KMS-11 (cell line): ENCODE data around the gene RGS11.

Experiments
- H2AFZ ChIP-seq: fragments of 200-600 bp; sonication (generic); 2 replicates; pipeline ENCODE4 v1.6.1; 2016; ENCODE audit warnings: antibody characterized with exemption, mixed run types, low read depth
- H3K27ac ChIP-seq: fragments of 200-600 bp; sonication (generic); 2 replicates; pipeline ENCODE4 v1.6.1; 2016; ENCODE audit warnings: mild to moderate bottlenecking, mixed run types
- H3K27me3 ChIP-seq: fragments of 200-600 bp; sonication (generic); 2 replicates; pipeline ENCODE4 v1.6.1; 2017; ENCODE audit warnings: mild to moderate bottlenecking, low read depth, mixed run types, moderate library complexity; ENCODE audit not compliant: insufficient read depth
- H3K36me3 ChIP-seq: fragments of 200-600 bp; sonication (generic); 2 replicates; pipeline ENCODE4 v1.6.1; 2017; ENCODE audit warnings: mild to moderate bottlenecking, mixed run types; ENCODE audit not compliant: insufficient read depth
- H3K4me1 ChIP-seq: fragments of 200-600 bp; sonication (generic); 2 replicates; pipeline ENCODE4 v1.6.1; 2016; ENCODE audit warnings: mild to moderate bottlenecking, low read depth, mixed run types; ENCODE audit not compliant: poor library complexity, severe bottlenecking
- H3K4me2 ChIP-seq: fragments of 200-600 bp; sonication (generic); 2 replicates; pipeline ENCODE4 v1.7.0; 2016; ENCODE audit warnings: mild to moderate bottlenecking, mixed run types
- H3K4me3 ChIP-seq: fragments of 200-600 bp; sonication (generic); IDR thresholded peaks from 2 replicates; pipeline ENCODE4 v1.6.1; 2017; ENCODE audit warnings: low read depth, low read length, mixed read lengths; ENCODE audit not compliant: insufficient read depth
- H3K79me2 ChIP-seq: fragments of 200-600 bp; sonication (generic); 2 replicates; pipeline ENCODE4 v1.6.1; 2016; ENCODE audit warnings: low read depth, mixed run types; ENCODE audit not compliant: insufficient read depth
- H3K9ac ChIP-seq: fragments of 200-600 bp; sonication (generic); 2 replicates; pipeline ENCODE4 v1.6.1; 2016; ENCODE audit warnings: mild to moderate bottlenecking, mixed run types
- H4K20me1 ChIP-seq: fragments of 200-600 bp; sonication (generic); 2 replicates; pipeline ENCODE4 v1.6.1; 2016; ENCODE audit warnings: mild to moderate bottlenecking, mixed run types; ENCODE audit not compliant: insufficient read depth
- CTCF ChIP-seq: fragments of 200-600 bp; sonication (generic); conservative IDR thresholded peaks from 2 replicates; pipeline ENCODE4 v1.6.1; 2017; ENCODE audit warnings: low read depth, mild to moderate bottlenecking, antibody characterized with exemption, low read length, moderate library complexity, mixed read lengths

Gene RGS11

GRCh38 chr16:296806-297510 lies 21.2 kb upstream of the RGS11 start:
- Histone ChIP-seq H4K20me1 (no peaks in the 10 kb centered on the region), H3K4me2 (no peak overlapping the region), H3K27me3 (no peaks in the 10 kb centered on the region), H3K4me1 (no peaks in the 10 kb centered on the region), H3K79me2 (no peaks in the 10 kb centered on the region), H3K4me3 (no peak overlapping the region), H3K9ac (no peak overlapping the region), H3K36me3 (no peaks in the 10 kb centered on the region), H3K27ac (no peak overlapping the region), H2AFZ (no peak overlapping the region)
- no peak for TF ChIP-seq CTCF

- Histone ChIP-seq H3K36me3 (no peaks in the 10 kb centered on the region), H3K27ac (no peak overlapping the region), H3K9ac (no peak overlapping the region), H3K79me2 (no peaks in the 10 kb centered on the region), H3K4me2 (no peak overlapping the region), H3K27me3 (no peaks in the 10 kb centered on the region), H3K4me3 (no peak overlapping the region), H2AFZ (no peak overlapping the region), H3K4me1 (no peaks in the 10 kb centered on the region), H4K20me1 (no peaks in the 10 kb centered on the region)
- no peak for TF ChIP-seq CTCF
Measured at GRCh38 chr16:296276-296675, 20.5 kb upstream of the RGS11 start.

- H3K4me2 ChIP-seq, result no peak overlapping the region
- no peak overlapping the region for H3K27ac ChIP-seq
- no peaks in the 10 kb centered on the region for H3K79me2 ChIP-seq
- no peaks in the 10 kb centered on the region for H3K4me1 ChIP-seq
- H3K36me3 ChIP-seq, result no peaks in the 10 kb centered on the region
- no peak for TF ChIP-seq CTCF
- no peaks in the 10 kb centered on the region for H3K27me3 ChIP-seq
- H3K4me3 ChIP-seq, result no peak overlapping the region
- H3K9ac ChIP-seq, result no peak overlapping the region
- no peak overlapping the region for H2AFZ ChIP-seq
- H4K20me1 ChIP-seq, result no peaks in the 10 kb centered on the region
Measured at GRCh38 chr16:293043-293775, 17.5 kb upstream of the RGS11 start.

- no peaks in the 10 kb centered on the region for H3K4me1 ChIP-seq
- no peak overlapping the region for H3K4me2 ChIP-seq
- no peak for TF ChIP-seq CTCF
- H3K36me3 ChIP-seq, result no peaks in the 10 kb centered on the region; the same call in 1 of the 2 replicates
- no peaks in the 10 kb centered on the region for H4K20me1 ChIP-seq
- H3K27ac ChIP-seq, result no peak overlapping the region
- H3K9ac ChIP-seq, result no peak overlapping the region
- H3K4me3 ChIP-seq, result no peak overlapping the region
- no peak overlapping the region for H2AFZ ChIP-seq
- H3K79me2 ChIP-seq, result no peaks in the 10 kb centered on the region
- H3K27me3 ChIP-seq, result no peaks in the 10 kb centered on the region
Measured at GRCh38 chr16:291539-291938, 15.8 kb upstream of the RGS11 start.
